HG03469 (cell line): ENCODE data around the gene MAP6.

Experiments used
- ATAC-seq: cut with Tn5 transposase; IDR thresholded peaks from one replicate; pipeline ENCODE4 v1.9.1; 2021; ENCODE audit warnings: mild to moderate bottlenecking, moderate library complexity, moderate number of reproducible peaks; ENCODE audit not compliant: unreplicated experiment

The MAP6 gene

DNA sequence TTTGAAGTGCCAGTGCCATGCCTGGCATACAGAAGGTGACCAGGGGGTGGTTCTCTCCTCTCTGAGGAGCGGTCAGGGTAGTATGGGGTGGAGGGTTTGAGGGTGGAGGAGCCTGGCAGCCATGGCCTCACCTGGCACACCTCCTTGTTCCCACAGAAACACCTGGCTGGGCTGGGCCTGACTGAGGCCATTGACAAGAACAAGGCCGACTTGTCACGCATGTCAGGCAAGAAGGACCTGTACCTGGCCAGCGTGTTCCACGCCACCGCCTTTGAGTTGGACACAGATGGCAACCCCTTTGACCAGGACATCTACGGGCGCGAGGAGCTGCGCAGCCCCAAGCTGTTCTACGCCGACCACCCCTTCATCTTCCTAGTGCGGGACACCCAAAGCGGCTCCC lies 97.2 kb downstream of the MAP6 start:
- ATAC-seq: no peak

DNA sequence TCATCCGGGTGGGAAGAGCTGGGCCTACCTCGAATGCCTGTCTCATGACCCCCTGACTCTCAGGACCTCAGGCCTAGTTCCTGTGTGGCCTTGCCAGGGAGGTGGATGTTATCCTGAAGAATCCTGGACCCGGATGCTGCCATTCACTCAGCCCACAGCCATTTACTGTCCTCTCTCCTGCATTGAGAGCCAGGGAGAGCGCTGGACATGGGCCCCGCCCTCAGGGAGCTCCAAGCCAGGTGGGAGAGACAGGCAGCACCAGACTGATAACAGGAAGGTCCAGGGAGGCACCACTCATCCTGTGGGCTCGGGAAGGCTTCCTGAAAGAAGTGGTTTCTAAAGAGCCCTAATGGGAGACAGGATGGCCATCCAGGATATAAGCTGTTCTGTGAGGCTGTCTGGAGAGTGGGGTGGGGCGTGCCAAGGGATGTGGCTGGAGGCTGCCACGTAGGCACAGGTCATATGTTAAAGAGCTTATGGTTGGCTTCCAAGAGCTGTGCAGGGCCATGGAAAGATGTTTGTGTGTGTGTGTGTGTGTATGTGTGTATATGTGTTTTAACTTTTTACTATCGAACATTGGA lies 98.2 kb downstream of the MAP6 start:
- no peak for ATAC-seq

DNA sequence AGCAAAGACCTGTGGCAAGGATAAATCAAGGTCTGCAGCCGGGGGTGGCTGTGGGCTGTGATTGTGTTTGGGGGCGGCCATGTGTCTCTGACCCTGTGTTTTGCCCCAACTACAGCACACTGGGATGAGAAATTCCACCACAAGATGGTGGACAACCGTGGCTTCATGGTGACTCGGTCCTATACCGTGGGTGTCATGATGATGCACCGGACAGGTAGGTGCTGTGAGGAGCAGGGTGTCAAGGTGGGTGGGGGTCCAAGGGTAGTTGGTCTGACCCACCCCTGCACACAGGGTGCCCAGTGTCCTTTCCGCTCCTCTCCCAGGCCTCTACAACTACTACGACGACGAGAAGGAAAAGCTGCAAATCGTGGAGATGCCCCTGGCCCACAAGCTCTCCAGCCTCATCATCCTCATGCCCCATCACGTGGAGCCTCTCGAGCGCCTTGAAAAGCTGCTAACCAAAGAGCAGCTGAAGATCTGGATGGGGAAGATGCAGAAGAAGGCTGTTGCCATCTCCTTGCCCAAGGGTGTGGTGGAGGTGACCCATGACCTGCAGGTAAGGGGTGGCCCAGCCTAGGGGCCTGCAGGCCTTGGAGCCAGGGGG lies 100.1 kb downstream of the MAP6 start:
- ATAC-seq: no peak

DNA sequence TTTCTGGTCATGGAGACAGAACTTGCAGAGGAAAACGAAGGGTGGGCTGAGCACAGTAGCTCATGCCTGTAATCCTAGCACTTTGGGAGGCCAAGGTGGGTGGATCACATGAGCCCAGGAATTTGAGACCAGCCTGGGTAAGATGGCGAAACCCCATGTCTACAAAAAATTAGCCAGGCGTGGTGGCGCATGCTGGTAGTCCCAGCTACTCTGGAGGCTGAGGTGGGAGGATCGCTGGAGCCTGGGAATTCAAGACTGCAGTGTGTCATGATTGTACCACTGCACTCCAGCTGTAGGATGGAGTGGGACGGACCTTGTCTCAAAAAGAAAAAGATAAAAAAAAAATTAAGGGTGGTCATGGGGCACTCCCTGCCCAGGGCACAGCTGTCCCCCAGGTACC lies 100.9 kb downstream of the MAP6 start:
- no peak for ATAC-seq

DNA sequence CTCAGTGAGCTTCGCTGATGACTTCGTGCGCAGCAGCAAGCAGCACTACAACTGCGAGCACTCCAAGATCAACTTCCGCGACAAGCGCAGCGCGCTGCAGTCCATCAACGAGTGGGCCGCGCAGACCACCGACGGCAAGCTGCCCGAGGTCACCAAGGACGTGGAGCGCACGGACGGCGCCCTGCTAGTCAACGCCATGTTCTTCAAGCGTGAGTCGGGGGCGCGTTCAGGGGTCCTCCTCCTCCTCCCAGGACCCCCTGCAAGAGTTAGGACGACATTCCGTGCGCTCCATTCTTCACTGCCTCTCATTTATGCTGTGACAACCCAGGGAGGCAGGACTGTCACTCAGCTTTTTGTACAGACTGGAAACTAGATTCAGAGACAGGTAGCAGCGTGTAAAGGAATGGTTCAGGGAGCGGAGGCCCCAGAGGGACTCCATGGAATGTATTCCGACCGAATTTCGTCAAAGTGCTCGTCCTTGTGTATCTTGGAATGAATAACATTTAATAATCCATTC lies 102.0 kb downstream of the MAP6 start:
- no peak for ATAC-seq

DNA sequence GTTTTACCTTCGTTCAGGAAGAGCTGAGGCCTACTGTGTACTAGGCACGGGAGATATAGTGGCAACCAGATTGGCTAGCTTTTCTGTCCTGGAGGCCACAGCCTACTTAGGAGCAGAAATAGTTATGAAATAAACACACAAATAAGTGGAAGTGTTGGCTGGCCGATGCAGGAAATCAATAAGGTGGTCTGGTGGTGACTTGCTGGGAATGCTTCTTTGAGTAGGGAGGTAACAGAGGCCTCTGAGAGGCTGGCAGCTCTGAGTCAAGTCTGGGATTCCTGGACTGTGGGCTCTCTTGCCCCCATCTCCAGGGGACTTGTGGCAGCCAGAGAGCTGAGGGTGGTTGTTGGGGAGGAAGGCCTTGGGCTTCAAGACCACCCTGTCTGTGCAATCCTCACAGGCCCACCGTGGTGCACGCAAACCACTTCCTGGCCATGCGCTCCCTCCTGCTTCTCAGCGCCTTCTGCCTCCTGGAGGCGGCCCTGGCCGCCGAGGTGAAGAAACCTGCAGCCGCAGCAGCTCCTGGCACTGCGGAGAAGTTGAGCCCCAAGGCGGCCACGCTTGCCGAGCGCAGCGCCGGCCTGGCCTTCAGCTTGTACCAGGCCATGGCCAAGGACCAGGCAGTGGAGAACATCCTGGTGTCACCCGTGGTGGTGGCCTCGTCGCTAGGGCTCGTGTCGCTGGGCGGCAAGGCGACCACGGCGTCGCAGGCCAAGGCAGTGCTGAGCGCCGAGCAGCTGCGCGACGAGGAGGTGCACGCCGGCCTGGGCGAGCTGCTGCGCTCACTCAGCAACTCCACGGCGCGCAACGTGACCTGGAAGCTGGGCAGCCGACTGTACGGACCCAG lies 102.7 kb downstream of the MAP6 start:
- no peak for ATAC-seq

DNA sequence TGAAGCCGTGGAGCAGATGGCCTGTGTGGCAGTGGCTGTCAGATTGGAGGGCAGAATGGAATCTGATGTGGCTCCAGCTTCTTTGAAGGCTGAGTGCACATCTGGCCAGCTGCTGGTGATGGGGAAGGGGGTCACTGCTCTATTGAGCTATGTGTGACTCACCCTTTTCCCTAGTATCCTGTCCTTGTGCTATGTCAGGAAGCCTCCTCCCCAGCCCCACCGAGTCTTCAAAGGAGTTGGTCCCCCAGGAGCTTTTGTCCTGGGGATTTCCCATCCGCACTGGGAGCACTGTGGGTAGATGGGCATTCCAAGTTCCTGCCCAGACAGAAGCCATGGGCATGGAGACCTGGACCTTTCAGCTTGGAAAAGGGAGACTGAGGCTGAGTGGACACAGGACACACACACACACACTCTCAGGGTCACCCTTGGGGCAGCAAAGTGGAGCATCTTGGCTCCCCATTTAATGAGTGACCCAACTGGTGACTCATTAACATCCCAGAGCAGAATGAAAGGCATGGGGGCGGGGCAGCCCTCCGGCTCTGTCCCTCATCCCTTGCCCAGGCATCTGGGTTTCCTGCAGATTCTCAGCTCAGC lies 103.5 kb downstream of the MAP6 start:
- no peak for ATAC-seq

DNA sequence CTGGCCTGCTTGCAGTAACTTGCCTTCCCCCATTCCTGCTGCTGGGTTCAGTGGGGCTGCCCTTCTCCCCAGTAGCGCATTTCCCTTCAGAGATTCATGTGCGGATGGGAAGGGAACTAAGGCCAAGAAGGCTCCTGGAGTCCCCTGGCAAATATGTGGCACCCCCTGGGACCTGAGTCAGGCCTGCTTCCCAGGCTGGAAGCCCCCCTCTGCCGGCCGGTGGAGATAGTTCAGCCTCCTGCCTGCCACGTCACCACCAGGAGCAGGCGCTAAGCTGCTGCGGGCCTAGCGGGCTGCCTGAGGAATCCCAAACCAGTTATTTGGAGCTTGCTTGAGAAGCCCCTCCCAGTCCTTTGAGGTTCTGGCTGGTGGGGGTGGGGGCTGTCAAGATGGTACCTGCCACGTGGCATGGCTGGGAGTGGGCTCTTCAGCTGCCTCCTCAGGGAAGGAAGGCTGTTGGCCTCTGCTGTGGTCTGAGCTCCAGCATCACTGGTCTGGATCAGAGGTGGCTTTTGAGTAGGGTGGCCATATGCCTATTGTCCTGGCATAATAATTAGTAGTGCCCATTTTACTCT lies 104.8 kb downstream of the MAP6 start:
- ATAC-seq: no peak

DNA sequence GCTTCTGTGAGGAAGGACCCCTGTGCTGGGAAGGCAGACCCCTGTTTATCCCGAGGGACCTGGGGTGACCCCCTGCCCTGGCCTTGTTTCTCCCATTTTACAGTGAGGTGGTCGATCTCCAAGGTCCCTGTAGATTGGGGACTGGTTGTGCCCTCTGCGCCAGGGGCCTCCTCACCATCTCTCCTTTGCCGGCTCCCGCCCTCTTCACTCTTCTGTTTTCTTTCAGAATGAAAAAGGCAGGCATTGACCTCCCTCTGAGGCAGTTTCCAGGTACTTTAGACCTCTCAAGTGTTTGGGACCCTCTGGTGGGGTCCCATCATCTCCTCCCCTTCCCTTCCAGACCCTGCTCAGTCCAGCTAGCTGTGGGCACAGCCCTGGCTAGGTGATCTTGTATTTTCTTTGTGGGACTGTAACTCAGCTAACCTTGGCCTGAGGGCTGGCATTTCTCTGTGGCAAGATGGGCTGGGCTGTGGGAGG lies 105.3 kb downstream of the MAP6 start:
- ATAC-seq: no peak

DNA sequence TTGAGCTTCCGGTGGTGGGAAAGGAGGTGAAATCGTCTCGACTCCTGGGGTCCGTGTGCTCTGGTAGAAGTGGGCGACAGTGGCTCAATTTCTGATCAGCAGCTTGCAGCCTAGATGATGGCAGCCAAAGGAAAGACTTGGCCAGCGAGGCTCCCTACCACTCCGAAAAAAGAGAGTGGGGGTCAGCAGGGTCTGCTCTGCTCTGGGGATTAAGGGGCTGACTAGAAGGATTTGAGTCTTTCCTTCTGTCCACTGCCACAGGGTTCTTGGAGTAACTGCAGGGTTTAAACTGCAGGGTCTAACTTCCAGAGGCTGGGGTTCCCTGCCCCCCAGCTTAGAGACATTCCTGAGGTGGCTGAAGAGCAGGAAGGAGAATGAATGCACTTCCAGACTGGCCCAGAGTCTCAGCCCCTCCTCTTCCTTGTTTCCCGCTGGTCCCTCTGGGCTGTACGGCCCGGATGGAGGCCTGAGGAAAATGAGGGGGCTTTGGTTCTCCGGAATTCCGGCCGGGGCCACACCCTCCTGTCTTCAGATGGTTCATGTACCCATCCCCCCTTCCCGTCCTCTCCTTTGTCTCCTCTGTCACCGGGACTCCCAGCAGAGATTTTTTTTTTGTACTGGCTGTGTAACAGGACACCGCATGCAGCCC lies 105.9 kb downstream of the MAP6 start:
- ATAC-seq: no peak

DNA sequence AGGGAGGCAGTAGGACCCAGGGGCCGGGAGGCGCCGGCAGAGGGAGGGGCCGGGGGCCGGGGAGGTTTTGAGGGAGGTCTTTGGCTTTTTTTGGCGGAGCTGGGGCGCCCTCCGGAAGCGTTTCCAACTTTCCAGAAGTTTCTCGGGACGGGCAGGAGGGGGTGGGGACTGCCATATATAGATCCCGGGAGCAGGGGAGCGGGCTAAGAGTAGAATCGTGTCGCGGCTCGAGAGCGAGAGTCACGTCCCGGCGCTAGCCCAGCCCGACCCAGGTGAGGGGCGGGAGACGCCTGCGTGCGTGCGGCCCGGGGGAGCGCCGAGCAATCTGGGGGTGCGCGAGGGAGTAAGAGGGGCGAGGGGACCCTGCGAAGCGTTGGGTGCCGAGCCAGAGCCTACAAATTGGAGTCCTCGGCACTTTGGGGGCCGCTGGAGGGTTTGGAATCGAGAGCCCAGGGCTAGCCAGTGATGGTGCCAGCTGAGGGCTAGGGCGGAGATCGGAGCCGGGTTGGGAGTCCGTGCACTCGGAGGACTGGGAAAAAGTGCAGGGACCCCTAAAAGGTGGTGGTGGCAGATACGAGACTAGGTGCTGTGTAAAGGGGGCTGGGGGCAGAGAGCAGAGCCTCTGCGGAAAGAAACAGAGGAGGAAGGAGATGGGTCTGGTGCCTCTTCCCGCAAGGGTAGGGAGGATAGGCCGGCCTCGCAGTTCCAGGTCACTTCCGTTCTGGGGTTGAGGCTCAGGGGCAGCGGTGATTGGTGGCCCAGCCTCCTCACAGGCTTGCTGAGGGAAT lies 106.6 kb downstream of the MAP6 start, which contains the start of gene SERPINH1:
Gene SERPINH1, plus strand, starts transcription at position 206 of the 788 bp plus-strand sequence. CDS start 4,097 bp downstream, outside the sequence.
- no peak for ATAC-seq

DNA sequence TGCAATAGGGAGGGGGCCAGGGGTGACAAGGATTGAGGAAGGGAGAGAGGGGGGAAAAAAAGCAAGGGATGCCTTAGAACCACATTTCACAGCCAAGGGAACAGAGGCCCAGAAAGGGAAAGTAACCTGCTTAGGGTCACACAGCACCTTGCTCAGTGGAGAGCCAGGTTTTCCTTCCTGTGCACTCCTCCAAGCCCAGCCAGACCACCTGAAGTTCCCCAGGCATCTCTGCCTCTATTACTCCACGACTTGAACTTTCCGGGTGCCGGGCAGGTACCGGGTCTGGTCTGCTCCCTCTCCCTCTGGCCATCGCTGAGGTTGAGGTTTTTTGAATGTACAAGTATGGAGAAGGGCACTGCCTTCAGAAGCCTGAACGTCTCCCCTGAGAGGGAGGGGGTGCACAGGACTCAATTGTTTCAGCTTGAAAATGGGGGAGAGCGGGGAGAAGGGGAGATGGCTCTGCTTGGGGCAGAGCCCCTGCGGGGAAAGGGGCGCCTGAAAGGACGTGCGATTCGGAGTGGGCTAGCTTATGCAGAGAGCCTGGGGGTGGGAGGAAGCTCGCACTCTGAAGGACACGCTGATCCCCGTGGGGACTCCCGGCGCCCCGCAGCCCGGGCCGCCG lies 107.3 kb downstream of the MAP6 start:
- ATAC-seq: no peak

DNA sequence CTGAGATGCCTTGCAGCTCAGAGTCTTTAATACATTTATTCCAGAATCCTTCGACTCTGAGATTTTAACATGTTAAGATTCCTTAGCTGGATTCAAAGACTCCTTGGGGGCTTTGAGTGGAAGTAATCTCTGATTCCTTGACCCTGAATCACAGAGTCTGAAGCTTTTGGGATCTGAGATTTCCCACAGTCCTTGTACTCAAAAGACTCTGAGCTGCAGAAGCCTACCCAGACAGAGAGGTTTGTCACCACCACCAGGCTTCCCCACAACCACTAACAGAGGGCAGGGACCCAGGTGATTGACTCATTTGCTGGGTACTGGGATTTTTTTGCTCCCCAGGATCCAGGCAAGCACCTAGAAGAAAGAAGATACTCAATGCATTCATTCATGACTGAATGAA lies 108.2 kb downstream of the MAP6 start:
- ATAC-seq: no peak

DNA sequence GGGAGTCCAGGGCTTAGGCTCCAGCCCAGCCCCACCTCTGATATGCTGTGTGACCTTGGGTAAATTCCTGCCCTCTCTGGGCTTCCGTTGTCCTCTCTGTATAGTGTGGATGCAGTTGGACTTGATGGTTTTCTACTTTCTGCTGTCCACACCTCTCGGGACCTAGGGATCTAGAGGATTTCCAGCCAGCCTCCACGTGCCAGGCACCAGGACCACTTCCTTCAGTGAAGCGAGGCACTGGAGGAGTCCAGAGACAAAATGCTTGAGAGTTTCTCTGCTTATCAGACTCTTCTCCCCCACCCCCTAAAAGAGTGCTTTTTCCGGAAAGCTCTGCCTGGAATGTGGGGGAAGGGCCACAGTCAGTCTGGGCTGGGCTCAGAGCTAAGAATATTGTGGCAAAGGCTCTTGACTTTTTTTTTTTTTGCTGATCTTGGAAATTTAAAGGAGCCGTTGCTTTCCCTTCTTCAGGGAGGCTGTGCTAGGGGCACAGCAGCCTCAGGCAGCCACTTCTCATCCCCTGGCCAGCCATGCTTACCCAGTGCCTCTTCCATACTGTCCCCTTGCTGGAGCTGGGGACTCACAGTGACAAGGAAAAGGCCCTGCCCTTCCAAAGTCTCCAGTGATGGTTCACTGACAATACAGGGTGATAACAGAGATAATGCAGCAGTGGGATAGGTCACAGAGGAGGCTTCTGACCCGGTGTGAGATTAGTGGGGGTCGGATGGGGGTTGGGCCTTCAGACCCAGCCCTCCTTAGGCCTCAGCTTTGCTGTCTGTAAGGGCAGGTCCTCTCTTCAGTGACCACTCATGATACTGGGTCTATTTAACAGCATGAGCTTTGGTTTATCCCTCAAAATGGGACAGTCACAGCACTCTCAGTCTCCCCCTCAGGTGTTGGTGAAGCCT lies 109.6 kb downstream of the MAP6 start:
- ATAC-seq: no peak

DNA sequence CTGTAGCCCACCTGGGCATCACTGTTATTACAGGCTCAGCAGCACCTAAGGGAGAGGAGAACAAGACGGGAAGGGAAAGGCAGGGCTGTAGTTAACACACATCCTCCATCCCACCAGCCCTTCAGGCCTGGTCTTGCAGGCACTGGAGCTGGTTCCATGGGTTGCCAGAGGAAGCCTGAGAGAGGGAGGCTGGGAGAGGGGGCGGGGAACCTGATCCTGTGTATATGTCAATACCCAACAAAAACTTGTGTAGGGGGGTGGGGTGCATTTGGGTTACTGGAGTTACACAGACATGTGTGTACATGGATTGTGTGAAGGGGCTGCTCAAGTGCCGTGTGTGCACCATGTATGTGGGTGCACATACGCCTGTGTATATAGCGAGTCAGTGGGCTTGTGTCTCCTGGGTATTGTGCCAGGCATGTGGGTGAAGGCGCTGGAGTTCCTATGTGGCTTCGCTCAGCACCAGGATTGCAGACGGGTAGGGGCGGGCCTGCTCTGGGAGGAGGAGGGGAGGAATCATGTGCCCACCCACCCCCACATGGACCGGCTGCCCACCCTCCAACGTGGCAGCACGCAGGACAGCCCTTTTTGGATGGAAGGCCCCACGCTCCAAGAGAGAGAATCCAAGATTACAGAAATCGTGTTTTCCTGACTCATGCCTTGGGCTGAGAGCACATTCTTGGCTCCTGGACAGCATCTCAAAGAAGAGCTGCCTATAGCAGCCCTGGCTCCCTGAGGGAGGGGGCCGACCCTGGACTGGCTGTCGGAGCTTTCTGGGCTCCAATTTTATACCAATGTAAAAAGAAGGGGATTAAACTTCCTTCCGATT lies 111.0 kb downstream of the MAP6 start:
- ATAC-seq: no peak

DNA sequence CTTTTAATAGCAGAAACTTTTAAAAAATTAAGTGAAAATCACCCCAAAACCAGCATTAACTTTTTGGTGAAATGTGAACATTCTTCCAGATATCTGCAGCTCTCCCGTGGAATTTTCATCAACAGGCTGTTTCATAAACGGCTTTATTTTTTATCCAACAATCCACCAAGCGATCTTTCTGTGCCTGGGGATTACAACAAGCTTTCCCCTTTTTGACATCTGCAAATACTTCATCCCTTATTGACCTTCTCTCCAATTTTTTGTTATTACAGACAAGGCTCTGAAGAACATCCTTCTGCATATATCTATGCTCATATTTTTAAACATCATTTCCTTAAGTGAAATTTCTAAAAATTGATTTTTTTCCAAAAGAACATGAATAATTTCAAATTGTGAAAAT lies 112.6 kb downstream of the MAP6 start:
- ATAC-seq: no peak

DNA sequence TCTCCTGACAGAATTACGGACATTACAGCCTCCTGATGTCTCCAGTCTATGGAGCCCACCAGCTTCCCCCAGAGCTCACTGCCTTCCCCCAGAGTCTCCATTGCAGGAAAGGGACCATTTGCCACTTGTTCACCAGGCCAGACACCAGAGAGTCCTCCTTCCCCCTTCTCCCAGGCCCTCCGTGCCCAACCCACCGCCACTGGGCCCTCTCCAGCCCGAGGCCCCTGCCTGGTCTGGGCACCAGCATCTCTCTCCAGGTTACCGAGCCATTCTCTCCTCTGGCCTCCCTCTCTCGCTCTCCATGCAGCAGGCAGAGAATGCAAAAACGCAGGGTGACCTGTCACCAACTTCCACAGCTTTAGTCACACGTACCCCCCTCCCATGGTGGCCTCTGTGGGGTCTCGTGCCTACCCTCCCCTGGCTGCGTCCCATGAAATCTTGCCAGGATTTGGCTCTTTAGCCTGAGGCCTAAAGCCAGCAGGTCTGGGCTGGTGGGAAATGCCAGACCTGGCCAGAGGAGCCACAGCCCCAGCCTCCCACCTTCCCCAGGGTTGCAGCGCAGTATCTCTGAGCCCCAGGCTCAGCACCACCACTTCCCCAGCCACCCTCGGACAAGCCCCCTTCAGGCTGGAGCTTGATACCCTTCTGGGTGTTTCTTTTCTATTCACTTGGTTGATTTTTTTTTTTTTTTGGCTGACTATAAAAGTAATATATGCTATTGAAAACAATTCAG lies 113.6 kb downstream of the MAP6 start:
- ATAC-seq: no peak
